OCI-LY7 (cell line): ENCODE measurements around the gene GMDS. TPM values are rescaled to one million over a fixed set of nuclear protein-coding genes. Genes with fewer than 3 reads are reported as not detected.

ENCODE experiments used
- BruUV-seq: library from RNA; stranded (reverse); fragments of 400-500 nt; replicated peaks from 2 replicates; lab custom pipeline; 2021; lab: Mats Ljungman, UMichigan
- CTCF ChIA-PET: fragments of 300-600 bp; sonication (Branson Sonifier 250); formaldehyde crosslinking; loops from one replicate; lab custom pipeline; 2022; ENCODE audit warnings: antibody characterized with exemption; ENCODE audit not compliant: unreplicated experiment; lab: Charles Lee
- POLR2A ChIA-PET: fragments of 300-600 bp; sonication (Branson Sonifier 250); formaldehyde crosslinking; loops from one replicate; lab custom pipeline; 2022; ENCODE audit warnings: antibody characterized with exemption; lab: Charles Lee
- DNase-seq: peaks from one replicate; pipeline ENCODE4 v3.0.0-alpha.2; 2015; ENCODE audit warnings: low spot score
- H2AFZ ChIP-seq: fragments of 200-600 bp; sonication (generic), shearing (Covaris generic); 2 replicates; pipeline ENCODE4 v1.6.1; 2014; ENCODE audit warnings: mild to moderate bottlenecking, antibody characterized with exemption, low read length, moderate library complexity
- H3K27ac ChIP-seq: fragments of 200-600 bp; sonication (generic); 2 replicates; pipeline ENCODE4 v1.5.1; 2014; ENCODE audit warnings: mixed run types, low read depth, mild to moderate bottlenecking, moderate library complexity, low read length, inconsistent platforms; ENCODE audit not compliant: poor library complexity, severe bottlenecking
- H3K36me3 ChIP-seq: fragments of 200-600 bp; sonication (generic); 2 replicates; pipeline ENCODE4 v1.6.1; 2014; ENCODE audit warnings: mild to moderate bottlenecking, antibody characterized with exemption, low read length, moderate library complexity, mixed read lengths; ENCODE audit not compliant: insufficient read depth
- H3K4me1 ChIP-seq: fragments of 200-600 bp; sonication (generic); 2 replicates; pipeline ENCODE4 v1.5.1; 2014; ENCODE audit warnings: mild to moderate bottlenecking, low read length; ENCODE audit not compliant: insufficient read depth, poor library complexity, severe bottlenecking
- H3K4me2 ChIP-seq: fragments of 200-600 bp; sonication (generic); 2 replicates; pipeline ENCODE4 v1.6.1; 2014; ENCODE audit warnings: mild to moderate bottlenecking, low read length
- H3K4me3 ChIP-seq: fragments of 200-600 bp; sonication (generic); 2 replicates; pipeline ENCODE4 v1.5.1; 2014; ENCODE audit warnings: mild to moderate bottlenecking, low read depth, low read length; ENCODE audit not compliant: poor library complexity, severe bottlenecking
- H3K79me2 ChIP-seq: fragments of 200-600 bp; sonication (generic); 2 replicates; pipeline ENCODE4 v1.6.1; 2016; ENCODE audit warnings: low read depth, mild to moderate bottlenecking, low read length, moderate library complexity, mixed read lengths; ENCODE audit not compliant: insufficient read depth
- H3K9me2 ChIP-seq: fragments of 200-600 bp; sonication (generic); 2 replicates; pipeline ENCODE4 v1.6.1; 2016; ENCODE audit warnings: mild to moderate bottlenecking, low read length, mixed read lengths; ENCODE audit not compliant: insufficient read depth
- H3K9me3 ChIP-seq: fragments of 200-600 bp; sonication (generic); 2 replicates; pipeline ENCODE4 v1.6.1; 2014; ENCODE audit warnings: mild to moderate bottlenecking, mixed run types, low read length, mixed read lengths
- H4K20me1 ChIP-seq: fragments of 200-600 bp; sonication (generic); 2 replicates; pipeline ENCODE4 v1.6.1; 2014; ENCODE audit warnings: mild to moderate bottlenecking, antibody characterized with exemption, low read length, moderate library complexity, mixed read lengths; ENCODE audit not compliant: insufficient read depth
- EZH2phosphoT487 ChIP-seq: fragments of 200-600 bp; sonication (generic); IDR thresholded peaks from 2 replicates; pipeline ENCODE4 v1.6.1; 2018; ENCODE audit warnings: low read depth, borderline replicate concordance, mild to moderate bottlenecking, mixed run types, antibody characterized with exemption, low read length, moderate library complexity, mixed read lengths
- intact Hi-C: fragments of 100-400 bp; cut with micrococcal nuclease; formaldehyde crosslinking; loops from one replicate; pipeline ENCODE4 v1.10.0; 2022; ENCODE audit not compliant: unreplicated experiment
- total RNA-seq, 2 experiments: library from RNA; depleted of rRNA in 1 of 2; stranded (reverse); fragments of >200 nt in 1 of 2; shearing (Covaris generic) in 1 of 2; gene quantifications; 2 replicates each; pipeline ENCODE4 v1.2.3, GENCODE V29; 2014 to 2022
- TF ChIP-seq, protein P1 (sequence below): fragments of 200-600 bp; sonication (generic); conservative IDR thresholded peaks from 2 replicates; pipeline ENCODE4 v1.5.1; 2014; ENCODE audit warnings: mild to moderate bottlenecking, antibody characterized with exemption, low read length, moderate library complexity, mixed read lengths

Gene GMDS
- total RNA-seq, 2 experiments from 2014 or later: 9.9 to 26.8 TPM

GRCh38 chr6:1712451-1712850 lies 533.0 kb downstream of the GMDS start:
- Histone ChIP-seq H3K79me2 (no peaks in the 10 kb centered on the region), H4K20me1 (no peaks in the 10 kb centered on the region), H2AFZ (no peak overlapping the region), H3K36me3 (no peaks in the 10 kb centered on the region), H3K4me3 (no peak overlapping the region), H3K4me2 (no peak overlapping the region), H3K4me1 (no peaks in the 10 kb centered on the region), H3K9me3 (no peaks in the 10 kb centered on the region), H3K9me2 (no peaks in the 10 kb centered on the region), H3K27ac (no peak overlapping the region)
- intact Hi-C loops: no loop called here
- TF ChIP-seq, protein P1, sequence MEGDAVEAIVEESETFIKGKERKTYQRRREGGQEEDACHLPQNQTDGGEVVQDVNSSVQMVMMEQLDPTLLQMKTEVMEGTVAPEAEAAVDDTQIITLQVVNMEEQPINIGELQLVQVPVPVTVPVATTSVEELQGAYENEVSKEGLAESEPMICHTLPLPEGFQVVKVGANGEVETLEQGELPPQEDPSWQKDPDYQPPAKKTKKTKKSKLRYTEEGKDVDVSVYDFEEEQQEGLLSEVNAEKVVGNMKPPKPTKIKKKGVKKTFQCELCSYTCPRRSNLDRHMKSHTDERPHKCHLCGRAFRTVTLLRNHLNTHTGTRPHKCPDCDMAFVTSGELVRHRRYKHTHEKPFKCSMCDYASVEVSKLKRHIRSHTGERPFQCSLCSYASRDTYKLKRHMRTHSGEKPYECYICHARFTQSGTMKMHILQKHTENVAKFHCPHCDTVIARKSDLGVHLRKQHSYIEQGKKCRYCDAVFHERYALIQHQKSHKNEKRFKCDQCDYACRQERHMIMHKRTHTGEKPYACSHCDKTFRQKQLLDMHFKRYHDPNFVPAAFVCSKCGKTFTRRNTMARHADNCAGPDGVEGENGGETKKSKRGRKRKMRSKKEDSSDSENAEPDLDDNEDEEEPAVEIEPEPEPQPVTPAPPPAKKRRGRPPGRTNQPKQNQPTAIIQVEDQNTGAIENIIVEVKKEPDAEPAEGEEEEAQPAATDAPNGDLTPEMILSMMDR: no peak
- TF ChIP-seq EZH2phosphoT487: no peak
- ChIA-PET POLR2A (no interaction called here), CTCF (no interaction called here)
- DNase-seq: no peak
- BruUV-seq: no TSS peak

- CTCF ChIA-PET: no interaction called here
- BruUV-seq: no TSS peak
Observed at GRCh38 chr6:1711136-1711535, 534.3 kb downstream of the GMDS start.

DNA sequence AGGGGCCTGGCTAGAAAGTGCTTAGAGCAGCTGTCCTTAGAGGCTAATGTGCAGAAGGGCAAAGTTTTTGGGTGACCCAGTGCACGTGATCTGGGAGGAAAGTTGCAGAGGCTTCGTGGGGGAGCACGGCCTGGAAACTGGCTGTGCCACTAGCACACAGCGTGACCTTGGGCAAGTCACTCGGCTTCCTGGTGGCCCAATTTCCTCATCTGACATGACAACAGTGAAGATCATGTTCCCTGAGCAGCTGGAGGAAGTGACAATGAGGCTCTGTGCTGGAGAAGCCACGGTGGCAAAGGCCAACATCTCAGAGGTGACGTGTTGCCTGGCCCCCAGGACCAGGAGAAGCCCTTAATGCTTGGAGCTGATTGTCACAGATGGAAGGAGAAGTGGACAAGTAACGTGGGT lies 536.2 kb downstream of the GMDS start:
- DNase-seq: no peak

More at GRCh38 chr6:1711136-1711535, 534.3 kb downstream of the GMDS start:
- Histone ChIP-seq H3K27ac (no peak overlapping the region), H3K9me3 (no peaks in the 10 kb centered on the region), H3K4me2 (no peak overlapping the region), H3K79me2 (no peaks in the 10 kb centered on the region), H3K4me3 (no peak overlapping the region), H3K9me2 (no peaks in the 10 kb centered on the region), H2AFZ (no peak overlapping the region), H4K20me1 (no peaks in the 10 kb centered on the region), H3K4me1 (no peaks in the 10 kb centered on the region), H3K36me3 (no peaks in the 10 kb centered on the region)
- DNase-seq: no peak
- POLR2A ChIA-PET: no interaction called here
- intact Hi-C loops: no loop called here
- TF ChIP-seq, protein P1: no peak

More for the DNA sequence above, 536.2 kb downstream of the GMDS start:
- TF ChIP-seq EZH2phosphoT487: no peak
- TF ChIP-seq, protein P1: no peak
- CTCF ChIA-PET: no interaction called here
- intact Hi-C loops: no loop called here
- no peaks in the 10 kb centered on the region for H3K4me1 ChIP-seq
- H3K27ac ChIP-seq: no peak overlapping the region
- H3K79me2 ChIP-seq: no peaks in the 10 kb centered on the region
- no peaks in the 10 kb centered on the region for H3K36me3 ChIP-seq
- POLR2A ChIA-PET: interaction anchor here (0.6 kb wide), 1 partner anchor 694 kb away, joined by 3 read pairs; no protein-coding TSS in a partner anchor
- no TSS peak for BruUV-seq
- H3K9me2 ChIP-seq: no peaks in the 10 kb centered on the region
- H3K4me2 ChIP-seq: no peak overlapping the region
- H3K9me3 ChIP-seq: no peaks in the 10 kb centered on the region
- no peaks in the 10 kb centered on the region for H4K20me1 ChIP-seq
- H2AFZ ChIP-seq: no peak overlapping the region
- H3K4me3 ChIP-seq: no peak overlapping the region
